GM21367 (cell line): Measurements from ENCODE around the gene TEX11.
"Not testable (repeated sequence)": the region's sequence is repeated elsewhere in the genome, so short reads cannot be mapped to it uniquely, and the experiment has no call there.

Experiments used
- ATAC-seq: cut with Tn5 transposase; IDR thresholded peaks from one replicate; pipeline ENCODE4 v1.9.1; 2021; ENCODE audit not compliant: unreplicated experiment

TEX11 gene

DNA sequence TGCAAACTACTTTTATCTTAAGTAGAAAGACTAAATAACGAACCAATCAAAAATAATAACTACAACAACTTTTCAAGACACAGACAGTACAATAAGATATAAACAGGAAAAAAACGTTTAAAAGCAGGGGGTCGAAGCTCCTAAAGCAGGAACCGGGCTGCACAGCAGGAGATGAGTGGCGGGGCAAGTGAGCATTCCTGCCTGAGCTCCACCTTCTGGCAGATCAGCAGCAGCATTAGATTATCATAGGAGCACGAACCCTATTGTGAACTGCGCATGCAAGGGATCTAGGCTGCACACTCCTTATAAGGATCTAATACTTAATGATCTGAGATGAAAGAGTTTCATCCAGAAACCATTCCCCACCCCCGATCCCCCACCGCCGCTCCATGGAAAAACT, 146.2 kb downstream of the TEX11 start:
- no peak for ATAC-seq

DNA sequence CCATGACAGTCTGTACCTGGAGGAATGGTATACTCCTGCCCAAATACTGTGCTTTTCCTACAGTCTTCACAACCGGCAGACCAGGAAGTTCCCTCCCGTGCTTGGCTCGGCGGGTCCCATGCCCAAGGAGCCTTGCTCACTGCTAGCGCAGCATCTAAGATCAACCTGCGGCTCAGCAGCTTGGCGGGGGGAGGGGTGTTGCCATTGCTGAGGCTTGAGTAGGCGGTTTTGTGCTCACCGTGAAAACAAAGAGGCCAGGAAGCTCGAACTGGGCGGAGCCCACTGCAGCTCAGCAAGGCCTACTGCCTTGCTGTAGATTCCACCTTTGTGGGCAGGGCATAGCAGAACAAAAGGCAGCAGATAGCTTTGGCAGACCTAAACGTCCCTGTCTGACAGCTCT, 152.7 kb downstream of the TEX11 start:
- ATAC-seq, result no peak

DNA sequence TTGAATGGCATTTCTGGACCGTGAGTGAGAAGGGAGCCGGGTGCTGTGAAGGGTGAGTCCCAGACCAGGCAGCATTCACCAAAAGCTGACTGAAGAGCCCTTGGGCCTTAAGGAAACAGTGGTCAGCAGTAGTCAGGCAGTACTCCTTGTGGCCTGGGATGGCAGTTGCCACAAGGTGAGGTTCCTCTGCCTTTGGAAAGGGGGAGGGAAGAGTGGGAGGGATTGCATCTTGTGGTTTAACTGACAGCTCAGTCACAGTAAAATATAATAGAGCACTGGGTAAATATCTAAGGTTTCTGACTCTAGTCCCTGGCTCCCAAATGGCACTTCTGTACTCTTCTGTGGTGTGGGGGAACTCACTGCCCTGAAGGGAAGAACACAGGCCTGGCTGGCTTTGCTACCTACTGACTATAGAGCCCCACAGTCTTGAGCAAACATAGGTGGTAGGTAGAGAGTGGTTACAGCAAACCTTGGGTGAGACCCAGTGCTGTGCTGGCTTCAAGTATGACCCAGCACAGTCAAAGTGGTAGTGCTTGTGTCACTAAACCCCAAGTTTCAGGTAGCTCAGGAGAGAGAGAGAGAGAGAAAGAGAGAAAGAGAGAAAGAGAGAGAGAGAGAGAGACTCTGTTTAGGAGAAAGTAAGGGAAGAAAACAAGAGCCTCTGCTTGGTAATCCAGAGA, 154.2 kb downstream of the TEX11 start:
- ATAC-seq, result no peak

DNA sequence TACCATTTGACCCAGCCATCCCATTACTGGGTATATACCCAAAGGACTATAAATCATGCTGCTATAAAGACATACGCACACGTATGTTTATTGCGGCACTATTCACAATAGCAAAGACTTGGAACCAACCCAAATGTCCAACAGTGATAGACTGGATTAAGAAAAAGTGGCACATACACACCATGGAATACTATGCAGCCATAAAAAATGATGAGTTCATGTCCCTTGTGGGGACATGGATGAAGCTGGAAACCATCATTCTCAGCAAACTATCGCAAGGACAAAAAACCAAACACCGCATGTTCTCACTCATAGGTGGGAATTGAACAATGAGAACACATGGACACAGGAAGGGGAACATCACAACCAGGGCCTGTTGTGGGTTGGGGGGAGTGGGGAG, 174.7 kb downstream of the TEX11 start:
- not testable (repeated sequence) for ATAC-seq

DNA sequence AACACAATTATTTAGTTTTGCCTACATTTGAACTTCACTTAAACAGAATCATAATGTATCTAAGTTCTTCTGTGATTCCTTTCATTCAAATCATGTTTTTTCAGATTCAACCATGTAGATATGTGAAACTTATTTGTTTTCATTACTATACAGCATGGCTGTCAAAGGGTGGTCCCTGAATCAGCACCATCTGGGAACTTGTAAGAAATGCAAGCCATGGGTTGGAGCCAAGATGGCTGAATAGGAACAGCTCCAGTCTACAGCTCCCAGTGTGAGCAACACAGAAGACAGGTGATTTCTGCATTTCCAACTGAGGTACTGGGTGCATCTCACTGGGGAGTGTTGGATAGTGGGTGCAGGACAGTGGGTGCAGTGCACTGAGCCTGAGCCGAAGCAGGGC, 180.6 kb downstream of the TEX11 start:
- ATAC-seq, result not testable (repeated sequence)

DNA sequence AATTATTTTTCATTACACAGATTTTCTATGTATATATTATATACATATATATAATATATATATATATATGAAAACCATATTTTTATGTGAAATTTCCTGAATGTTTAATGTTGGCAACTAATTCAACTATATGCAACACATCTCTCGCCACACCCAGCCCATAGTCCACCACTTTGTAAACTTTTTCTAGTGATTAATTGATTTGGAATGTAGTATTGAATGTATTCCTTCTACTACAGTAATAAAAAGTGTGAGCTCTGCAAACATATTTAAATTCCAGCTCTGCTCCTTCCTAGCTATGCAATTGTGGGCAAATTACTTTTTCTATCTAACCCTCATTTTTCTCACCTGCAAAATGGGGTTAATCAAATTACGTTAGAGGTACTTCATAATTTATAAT, 187.8 kb downstream of the TEX11 start:
- ATAC-seq, result no peak

DNA sequence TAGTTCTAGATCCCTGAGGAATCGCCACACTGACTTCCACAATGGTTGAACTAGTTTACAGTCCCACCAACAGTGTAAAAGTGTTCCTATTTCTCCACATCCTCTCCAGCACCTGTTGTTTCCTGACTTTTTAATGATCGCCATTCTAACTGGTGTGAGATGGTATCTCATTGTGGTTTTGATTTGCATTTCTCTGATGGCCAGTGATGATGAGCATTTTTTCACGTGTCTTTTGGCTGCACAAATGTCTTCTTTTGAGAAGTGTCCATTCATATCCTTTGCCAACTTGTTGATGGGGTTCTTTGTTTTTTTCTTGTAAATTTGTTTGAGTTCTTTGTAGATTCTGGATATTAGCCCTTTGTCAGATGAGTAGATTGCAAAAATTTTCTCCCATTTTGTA, 197.2 kb downstream of the TEX11 start:
- ATAC-seq, result not testable (repeated sequence)

DNA sequence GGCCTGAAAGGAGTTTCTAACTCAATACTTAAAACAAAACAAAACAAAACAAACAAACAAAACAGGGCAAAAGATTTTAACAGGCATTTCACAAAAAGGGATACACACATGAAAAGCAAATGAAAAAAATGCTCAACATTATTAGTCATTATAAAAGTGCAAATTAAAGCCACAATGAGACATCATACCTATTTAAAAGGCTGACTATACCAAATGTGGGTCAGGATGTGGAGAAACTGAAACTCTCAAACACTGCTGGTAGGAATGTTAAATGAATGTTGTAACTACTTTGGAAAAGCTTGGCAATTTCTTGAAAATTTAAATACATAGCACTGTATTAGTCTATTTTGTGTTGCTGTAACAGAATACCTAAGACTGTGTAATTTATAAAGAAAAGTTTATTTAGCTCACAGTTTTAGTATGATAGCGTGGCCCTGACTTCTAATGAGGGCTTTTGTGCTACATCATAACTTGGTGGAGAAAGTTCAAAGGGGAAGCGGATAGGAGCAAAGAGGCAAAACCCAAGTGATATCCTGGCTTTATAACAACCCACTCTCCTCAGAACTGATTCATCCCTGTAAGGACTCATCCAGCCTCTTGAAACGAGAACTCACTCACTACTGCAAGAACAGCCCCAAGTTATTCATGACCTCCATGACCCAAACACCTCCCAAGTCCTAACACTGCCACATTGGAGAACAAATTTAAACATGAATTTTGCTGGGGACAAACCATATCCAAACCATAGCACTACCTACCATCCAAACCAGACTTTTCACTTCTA, 214.0 kb downstream of the TEX11 start:
- no peak for ATAC-seq

DNA sequence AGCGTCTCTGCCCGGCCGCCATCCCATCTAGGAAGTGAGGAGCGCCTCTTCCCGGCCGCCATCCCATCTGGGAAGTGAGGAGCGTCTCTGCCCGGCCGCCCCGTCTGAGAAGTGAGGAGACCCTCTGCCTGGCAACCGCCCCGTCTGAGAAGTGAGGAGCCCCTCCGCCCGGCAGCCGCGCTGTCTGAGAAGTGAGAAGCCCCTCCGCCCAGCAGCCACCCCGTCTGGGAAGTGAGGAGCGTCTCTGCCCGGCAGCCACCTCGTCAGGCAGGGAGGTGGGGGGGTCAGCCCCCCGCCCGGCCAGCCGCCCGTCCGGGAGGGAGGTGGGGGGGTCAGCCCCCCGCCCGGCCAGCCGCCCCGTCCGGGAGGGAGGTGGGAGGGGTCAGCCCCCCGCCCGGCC, 229.1 kb downstream of the TEX11 start:
- not testable (repeated sequence) for ATAC-seq

DNA sequence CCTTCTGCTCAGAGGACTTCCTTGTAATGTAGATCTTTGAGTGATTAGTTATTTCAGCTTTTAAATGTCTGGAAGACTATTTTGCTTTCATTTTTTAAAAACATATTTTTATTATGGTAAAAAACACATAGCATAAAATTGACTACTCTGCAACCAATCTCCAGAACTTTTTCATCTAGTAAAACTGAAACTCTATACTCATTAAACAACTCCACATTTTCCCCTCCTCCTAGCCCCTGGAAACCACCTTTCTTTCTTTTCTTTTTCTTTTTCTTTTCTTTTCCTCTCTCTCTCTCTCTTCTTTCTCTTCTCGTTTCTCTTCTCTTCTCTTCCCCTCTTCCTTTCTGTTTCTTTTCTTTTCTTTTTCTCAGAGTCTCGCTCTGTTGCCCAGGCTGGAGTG, 233.2 kb downstream of the TEX11 start:
- no peak for ATAC-seq

DNA sequence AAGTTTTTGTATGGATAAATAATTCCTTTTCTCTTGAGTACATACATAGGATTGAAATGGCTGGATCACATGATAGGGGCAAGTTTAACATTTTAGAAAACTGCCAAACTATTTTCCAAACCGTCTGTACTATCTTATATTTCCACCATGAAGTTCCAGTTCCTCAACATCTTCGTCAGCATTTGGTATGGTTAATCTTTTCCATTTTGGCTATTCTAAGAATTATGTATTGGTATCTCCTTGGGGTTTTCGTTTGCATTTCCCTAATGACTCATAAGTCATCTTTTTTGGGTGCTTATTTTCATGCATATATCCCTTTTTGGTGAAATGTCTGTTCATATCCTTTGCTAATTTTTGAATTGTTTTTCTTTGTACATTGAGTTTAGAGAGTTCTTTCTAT, 236.2 kb downstream of the TEX11 start:
- ATAC-seq, result no peak

DNA sequence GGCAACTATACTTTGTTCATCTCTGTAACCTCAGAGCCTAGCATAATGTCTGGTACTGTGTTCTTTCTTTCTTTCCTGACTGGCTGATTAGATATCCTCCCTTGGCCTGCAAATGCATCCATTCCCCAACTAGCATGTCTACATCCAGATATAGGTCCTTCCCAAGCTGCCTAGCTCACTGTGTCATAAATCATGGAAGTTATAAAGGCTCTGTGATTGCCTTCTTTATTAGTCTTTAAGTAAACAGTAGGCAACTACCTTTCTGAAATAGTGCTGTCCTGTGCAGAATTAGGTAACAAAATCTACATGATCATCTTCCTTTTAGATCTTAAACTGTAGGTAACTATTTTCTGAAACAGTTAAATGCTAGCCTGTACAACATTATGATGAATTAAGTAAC, 239.4 kb downstream of the TEX11 start:
- no peak for ATAC-seq

DNA sequence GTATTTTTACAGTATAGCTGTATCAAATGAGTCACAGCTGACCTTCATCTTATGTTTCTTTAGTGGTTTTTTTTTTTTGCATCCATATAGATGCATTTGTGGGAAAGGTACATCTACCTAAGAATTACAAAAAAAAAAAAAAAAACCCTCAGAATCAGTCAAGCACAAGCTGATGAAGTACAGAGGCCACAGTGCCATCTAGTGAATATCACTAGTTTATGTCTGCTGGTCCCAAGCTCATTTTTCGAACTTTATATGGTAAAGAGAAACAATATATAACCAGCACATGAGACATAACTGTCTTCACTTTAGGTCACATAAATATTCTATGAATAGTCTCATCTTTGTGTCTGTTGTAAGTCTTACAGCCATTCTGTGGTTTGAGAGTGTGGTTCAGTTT, 243.8 kb downstream of the TEX11 start:
- ATAC-seq, result no peak

DNA sequence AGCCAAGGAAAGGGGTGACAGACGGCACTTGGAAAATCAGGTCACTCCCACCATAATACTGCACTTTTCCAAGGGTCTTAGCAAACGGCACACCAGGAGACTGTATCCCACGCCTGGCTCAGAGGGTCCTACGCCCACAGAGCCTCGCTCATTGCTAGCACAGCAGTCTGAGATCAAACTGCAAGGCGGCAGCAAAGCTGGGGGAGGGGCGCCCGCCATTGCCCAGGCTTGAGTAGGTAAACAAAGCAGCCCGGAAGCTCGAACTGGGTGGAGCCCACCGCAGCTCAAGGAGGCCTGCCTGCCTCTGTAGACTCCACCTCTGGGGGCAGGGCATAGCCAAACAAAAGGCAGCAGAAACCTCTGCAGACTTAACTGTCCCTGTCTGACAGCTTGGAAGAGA, 247.4 kb downstream of the TEX11 start:
- not testable (repeated sequence) for ATAC-seq

DNA sequence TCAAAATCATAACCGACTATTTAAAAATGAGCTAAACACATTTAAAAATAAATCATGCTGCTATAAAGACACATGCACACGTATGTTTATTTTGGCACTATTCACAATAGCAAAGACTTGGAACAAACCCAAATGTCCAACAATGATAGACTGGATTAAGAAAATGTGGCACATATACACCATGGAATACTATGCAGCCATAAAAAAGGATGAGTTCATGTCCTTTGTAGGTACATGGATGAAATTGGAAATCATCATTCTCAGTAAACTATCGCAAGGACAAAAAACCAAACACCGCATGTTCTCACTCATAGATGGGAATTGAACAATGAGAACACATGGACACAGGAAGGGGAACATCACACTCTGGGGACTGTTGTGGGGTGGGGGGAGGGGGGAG, 251.0 kb downstream of the TEX11 start:
- not testable (repeated sequence) for ATAC-seq

DNA sequence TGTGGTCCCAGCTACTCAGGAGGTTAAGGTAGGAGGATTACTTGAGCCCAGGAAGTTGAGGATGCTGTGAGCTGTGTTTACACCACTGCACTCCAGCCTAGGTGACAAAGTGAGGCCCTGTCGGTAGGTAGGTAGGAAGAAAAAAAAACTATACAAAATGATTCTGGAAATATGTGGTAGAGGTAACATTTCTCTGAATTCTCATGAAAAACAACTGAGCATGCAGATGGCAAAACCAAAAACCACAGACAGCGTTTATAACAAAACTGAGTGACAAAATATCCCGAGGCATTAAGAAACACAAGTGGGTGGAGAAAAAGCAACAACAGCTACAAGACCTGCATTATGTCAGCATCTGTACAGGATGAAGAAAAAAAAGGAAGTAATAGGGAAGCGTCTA, 252.2 kb downstream of the TEX11 start:
- ATAC-seq, result no peak

DNA sequence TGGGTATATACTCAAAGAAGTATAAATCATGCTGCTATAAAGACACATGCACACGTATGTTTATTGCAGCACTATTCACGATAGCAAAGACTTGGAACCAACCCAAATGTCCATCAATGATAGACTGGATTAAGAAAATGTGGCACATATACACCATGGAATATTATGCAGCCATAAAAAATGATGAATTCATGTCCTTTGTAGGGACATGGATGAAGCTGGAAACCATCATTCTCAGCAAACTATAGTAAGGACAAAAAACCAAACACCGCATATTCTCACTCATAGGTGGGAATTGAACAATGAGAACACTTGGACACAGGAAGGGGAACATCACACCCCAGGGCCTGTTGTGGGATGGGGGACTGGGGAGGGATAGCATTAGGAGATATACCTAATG, 260.6 kb downstream of the TEX11 start:
- ATAC-seq, result not testable (repeated sequence)

DNA sequence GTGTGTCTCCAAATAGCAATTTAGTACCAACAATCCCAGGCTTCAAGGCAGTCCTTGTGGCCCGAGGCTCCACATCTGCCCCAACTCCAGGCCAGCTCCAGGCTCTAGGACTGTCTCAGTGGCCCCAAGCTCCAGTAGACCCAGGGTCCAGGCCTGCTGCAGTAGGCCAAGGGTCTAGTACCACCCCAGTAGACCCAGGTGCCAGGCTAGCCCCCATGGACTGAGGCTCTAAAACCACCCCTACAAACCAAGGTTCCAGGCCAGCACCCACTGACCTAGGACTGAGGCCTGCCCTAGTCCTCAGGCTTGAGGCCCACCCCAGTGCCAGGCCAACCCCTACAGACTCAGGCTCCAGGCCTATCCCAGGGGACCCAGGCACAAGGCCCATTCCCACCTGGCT, 272.3 kb downstream of the TEX11 start:
- no peak for ATAC-seq

DNA sequence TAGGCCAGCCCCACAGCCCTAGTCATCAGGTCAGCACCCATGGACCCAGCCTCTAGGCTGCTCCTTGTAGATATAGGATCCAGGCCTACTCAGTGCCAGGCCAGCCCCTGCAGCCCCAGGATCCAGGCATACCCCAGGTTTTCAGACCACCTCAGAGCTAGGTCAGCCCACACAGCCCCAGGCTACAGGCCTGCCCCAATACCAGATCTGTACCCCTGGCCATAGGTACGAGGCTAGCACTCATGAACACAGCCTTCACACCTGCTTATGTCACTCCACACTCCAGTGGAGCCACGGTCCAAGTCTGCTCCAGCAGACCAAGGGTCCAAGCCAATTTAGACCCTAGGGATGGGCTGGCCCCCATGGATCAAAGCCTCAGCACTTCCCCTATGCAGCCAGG, 272.8 kb downstream of the TEX11 start:
- no peak for ATAC-seq

DNA sequence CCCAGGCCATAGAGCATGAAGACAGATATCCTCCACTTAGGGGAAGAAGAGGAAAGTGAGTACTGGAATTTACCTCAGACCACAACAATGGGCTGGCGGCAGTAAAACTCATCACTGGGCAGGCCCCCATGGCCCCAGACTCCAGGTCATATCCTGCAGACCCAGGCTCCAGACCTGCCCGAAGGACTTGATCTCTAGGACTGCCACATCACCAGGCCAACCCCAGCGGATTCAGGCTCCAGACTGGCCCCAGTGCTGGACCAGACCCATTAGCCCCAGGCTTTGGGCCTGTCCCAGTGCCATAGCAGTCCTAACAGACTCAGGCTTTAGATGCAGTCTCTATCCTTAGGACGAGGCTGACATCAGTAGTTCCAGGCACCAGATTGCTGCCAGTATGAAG, 273.3 kb downstream of the TEX11 start:
- no peak for ATAC-seq

DNA sequence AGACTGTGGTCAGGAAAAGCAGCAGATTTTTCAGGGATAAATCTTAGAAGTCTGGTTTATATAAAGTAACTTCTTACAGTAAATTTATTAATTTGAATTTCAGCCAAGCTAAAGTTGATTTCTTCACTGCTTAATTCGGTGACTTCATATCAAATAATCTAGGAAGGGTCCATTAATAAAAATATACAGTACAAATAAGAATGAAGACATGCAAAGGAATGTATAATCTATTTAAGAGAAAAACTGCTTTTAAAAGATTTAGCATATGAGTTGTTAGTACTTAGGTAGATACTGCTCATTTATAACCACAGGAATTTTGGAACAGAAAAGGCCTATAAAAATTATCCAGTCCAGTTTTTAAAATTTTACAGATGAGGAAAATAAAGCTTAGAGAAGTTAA, 286.8 kb downstream of the TEX11 start:
- no peak for ATAC-seq

DNA sequence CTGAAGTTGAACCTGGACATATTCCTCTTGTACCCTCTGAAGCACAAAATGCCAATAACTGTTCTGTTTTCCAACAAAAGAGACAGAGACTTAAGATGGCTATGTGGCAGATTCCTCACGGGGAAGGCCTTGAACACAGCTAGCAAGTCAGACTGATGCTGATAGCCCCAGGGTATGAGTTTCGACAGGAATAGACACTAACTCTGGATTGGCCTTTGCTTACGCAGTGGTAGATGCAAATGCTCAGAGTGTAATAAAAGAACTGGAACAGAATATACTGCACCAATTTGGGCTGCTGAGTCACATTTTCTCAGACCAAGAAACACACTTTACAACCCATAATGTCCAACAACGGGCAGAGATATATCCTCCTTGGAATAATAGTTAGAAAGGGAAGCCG, 290.0 kb downstream of the TEX11 start:
- ATAC-seq, result no peak

DNA sequence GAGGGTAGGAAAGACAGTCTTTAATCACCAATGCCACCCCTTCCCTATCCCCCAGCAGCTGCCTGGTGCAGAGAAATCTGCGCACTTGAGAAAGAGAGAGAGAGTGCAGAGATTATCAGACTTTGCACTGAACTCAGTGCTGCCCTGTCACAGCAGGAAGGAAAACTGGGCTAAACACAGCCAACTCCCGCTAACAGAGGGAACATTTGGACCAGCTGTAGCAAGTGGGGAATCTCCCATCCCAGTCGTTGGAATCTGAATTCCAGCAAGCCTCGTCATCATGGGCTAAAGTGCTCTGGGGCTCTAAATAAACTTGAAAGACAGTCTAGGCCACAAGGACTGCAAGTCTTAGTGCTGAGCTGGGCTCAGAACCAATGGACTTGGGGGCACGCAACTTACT, 295.2 kb downstream of the TEX11 start:
- no peak for ATAC-seq
